ENCODE data around the gene POP5. TPM values are rescaled to one million over a fixed set of nuclear protein-coding genes. Genes with fewer than 3 reads are reported as not detected.

POP5 gene
- polyA plus RNA-seq, 1 experiment: 46.7 TPM

DNA sequence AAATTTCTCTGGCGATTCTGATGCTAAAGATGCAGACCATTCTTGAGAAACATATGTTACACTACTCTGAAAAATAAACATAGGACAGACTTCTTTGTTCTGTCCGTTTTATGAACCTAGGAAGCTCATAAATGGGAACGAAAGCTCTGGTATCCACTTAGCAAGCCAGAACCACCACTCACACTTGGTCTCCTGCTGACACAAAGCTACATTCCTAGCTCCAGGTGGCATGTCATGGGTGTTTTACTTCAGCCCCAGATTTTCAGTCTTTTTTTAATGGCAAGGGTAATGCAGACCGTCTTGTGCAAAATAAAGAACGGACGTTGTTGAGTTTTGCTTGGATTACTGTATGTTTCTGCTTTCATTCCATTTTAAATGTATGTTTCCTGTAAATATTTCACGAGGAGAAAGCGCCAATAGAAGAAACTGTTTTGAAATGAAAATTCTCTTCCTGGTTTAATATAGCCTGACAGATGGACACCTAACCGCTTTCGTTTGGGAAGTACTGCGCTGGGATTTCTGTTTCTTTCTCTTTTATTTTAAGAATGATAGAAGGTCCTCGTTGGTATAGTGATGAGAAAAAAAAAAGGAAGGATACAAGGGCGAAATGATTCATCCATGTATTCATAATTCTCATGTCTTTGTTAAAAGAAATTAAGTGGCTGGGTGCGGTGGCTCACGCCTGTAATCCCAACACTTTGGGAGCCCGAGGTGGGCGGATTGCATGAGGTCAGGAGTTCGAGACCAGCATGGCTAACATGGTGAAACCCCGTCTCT, 51.4 kb downstream of the POP5 start:
- TF ChIP-seq, protein P1, sequence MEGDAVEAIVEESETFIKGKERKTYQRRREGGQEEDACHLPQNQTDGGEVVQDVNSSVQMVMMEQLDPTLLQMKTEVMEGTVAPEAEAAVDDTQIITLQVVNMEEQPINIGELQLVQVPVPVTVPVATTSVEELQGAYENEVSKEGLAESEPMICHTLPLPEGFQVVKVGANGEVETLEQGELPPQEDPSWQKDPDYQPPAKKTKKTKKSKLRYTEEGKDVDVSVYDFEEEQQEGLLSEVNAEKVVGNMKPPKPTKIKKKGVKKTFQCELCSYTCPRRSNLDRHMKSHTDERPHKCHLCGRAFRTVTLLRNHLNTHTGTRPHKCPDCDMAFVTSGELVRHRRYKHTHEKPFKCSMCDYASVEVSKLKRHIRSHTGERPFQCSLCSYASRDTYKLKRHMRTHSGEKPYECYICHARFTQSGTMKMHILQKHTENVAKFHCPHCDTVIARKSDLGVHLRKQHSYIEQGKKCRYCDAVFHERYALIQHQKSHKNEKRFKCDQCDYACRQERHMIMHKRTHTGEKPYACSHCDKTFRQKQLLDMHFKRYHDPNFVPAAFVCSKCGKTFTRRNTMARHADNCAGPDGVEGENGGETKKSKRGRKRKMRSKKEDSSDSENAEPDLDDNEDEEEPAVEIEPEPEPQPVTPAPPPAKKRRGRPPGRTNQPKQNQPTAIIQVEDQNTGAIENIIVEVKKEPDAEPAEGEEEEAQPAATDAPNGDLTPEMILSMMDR (IDR thresholded peaks at IDR 0.05; ENCODE audit: insufficient read depth, low read depth, low read length): peak; percentile 33; the same call in 1 of the 2 replicates
- DNase-seq (ENCODE audit: low read depth): no peak

DNA sequence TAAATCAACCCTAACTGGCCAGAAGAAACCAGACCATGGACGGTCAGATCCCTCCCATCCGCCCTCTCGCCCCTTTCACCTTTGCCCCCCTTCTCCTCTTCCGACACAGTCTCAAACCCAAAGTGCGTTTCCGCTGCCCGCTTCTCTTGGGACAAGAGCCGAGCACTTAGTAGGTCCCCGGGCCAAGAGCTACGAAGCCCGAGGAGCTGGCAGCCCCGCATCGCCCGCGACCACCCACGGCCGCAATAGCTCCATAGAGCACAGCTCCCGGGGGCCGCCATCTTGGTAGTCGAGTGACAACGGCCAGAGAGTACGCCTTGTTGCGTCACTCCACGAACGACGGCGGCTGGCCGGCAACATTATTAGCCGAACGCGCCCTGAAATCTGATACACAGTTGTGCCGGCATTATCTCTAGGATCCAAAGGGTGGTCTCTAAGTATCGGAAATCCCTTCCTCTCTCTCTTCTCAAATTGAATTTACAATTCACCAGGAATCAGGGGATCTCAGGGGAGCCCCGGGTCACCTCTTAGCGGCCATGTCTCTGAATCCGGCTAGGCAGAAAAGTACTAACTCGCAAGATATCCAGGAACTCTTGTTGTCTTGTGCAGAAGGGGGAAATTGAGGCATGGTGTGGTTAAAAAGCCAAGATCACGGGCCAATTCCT, 52.2 kb downstream of the POP5 start, which contains the start of gene COQ5:
Gene COQ5 (minus strand): TSS at position 298 of the 665 bp plus-strand sequence. CDS start 17 bp downstream, at position 281.
- ChIA-PET POLR2A (interaction anchor here (0.6 to 0.9 kb wide), 2 partner anchors 9 to 61 kb away, joined by 3 to 7 read pairs; no protein-coding TSS in a partner anchor), CTCF (interaction anchor here (1.2 kb wide), 1 partner anchor 54 kb away, joined by 5 read pairs; no protein-coding TSS in a partner anchor)
- DNase-seq (ENCODE audit: low read depth): no peak
- no peaks in the 10 kb centered on the region for H3K36me3 ChIP-seq (ENCODE audit: control insufficient read depth, insufficient read depth, low read length)
- TF ChIP-seq, protein P1 (IDR thresholded peaks at IDR 0.05; ENCODE audit: insufficient read depth, low read depth, low read length): no peak
- H3K27me3 ChIP-seq (ENCODE audit: control insufficient read depth, insufficient read depth, low read length): no peaks in the 10 kb centered on the region
- peak within 1 kb of the TSS; percentile 62 for H3K4me3 ChIP-seq (ENCODE audit: low read depth, low read length)

More for the DNA sequence above, 51.4 kb downstream of the POP5 start:
- H3K4me3 ChIP-seq (ENCODE audit: low read depth, low read length): peak overlapping the region; percentile 62
- POLR2A ChIA-PET: interaction anchor here (0.6 to 0.9 kb wide), 2 partner anchors 8 to 62 kb away, joined by 3 to 7 read pairs; no protein-coding TSS in a partner anchor
- H3K36me3 ChIP-seq (ENCODE audit: control insufficient read depth, insufficient read depth, low read length): no peaks in the 10 kb centered on the region
- no peaks in the 10 kb centered on the region for H3K27me3 ChIP-seq (ENCODE audit: control insufficient read depth, insufficient read depth, low read length)
- CTCF ChIA-PET: no interaction called here

Other genes starting within 250 kb of the POP5 start
- not detected in 2 replicates for gene MSI1, start 212.2 kb downstream of the POP5 start, polyA plus RNA-seq (2011; rRNA removed)
- 362 and 557 TPM in 2 replicates for gene COX6A1, start 143.3 kb downstream of the POP5 start, polyA plus RNA-seq (2011; rRNA removed)
- 24.7 and 45.0 TPM in 2 replicates for gene TRIAP1, start 135.0 kb downstream of the POP5 start, polyA plus RNA-seq (2011; rRNA removed)
- 14.8 and 17.9 TPM in 2 replicates for gene GATC, start 135.0 kb downstream of the POP5 start, polyA plus RNA-seq (2011; rRNA removed)
- 88.0 and 108 TPM in 2 replicates for gene SRSF9, start 111.7 kb downstream of the POP5 start, polyA plus RNA-seq (2011; rRNA removed)
- 358 and 610 TPM in 2 replicates for gene DYNLL1, start 85.3 kb downstream of the POP5 start, polyA plus RNA-seq (2011; rRNA removed)
- gene COQ5, start 52.2 kb downstream of the POP5 start, polyA plus RNA-seq (2011; rRNA removed): 27.7 and 44.4 TPM in 2 replicates
- gene RNF10, start 47.0 kb downstream of the POP5 start, polyA plus RNA-seq (2011; rRNA removed): 64.1 and 98.8 TPM in 2 replicates
- 0.32 TPM in 1 of 2 replicates, not detected in the other for gene CABP1, start 59.2 kb upstream of the POP5 start, polyA plus RNA-seq (2011; rRNA removed)
- gene MLEC, start 105.7 kb upstream of the POP5 start, polyA plus RNA-seq (2011; rRNA removed): 34.3 and 49.4 TPM in 2 replicates
- 32.0 and 37.0 TPM in 2 replicates for gene UNC119B, start 129.1 kb upstream of the POP5 start, polyA plus RNA-seq (2011; rRNA removed)
- 7.4 and 11.9 TPM in 2 replicates for gene ACADS, start 144.4 kb upstream of the POP5 start, polyA plus RNA-seq (2011; rRNA removed)

Data from BJ (cell line).